HepG2 (cell line): ENCODE measurements around the gene ZNF32. TPM values are rescaled to one million over a fixed set of nuclear protein-coding genes. Genes with fewer than 3 reads are reported as not detected.

Experiments used
- AGO1 ChIP-seq: fragments of 200-400 bp; formaldehyde crosslinking; IDR thresholded peaks from 2 replicates; pipeline ENCODE4 v1.6.1; 2017; ENCODE audit warnings: mild to moderate bottlenecking, low read depth, low read length, moderate library complexity; ENCODE audit not compliant: poor library complexity, severe bottlenecking
- BRF2 ChIP-seq: sonication (generic); formaldehyde crosslinking; IDR thresholded peaks from 2 replicates; pipeline ENCODE4 v1.8.1; 2022; ENCODE audit warnings: mild to moderate bottlenecking, missing genetic modification reagents
- CEBPZ ChIP-seq: IDR thresholded peaks from 2 replicates; pipeline ENCODE4 v1.6.1; 2012; ENCODE audit warnings: low read length, improper control_type of control experiment
- E2F1 ChIP-seq: sonication (generic); formaldehyde crosslinking; IDR thresholded peaks from 2 replicates; pipeline ENCODE4 v1.5.0; 2020; ENCODE audit warnings: missing genetic modification reagents
- GABPB1 ChIP-seq: IDR thresholded peaks from 2 replicates; pipeline ENCODE4 v1.6.1; 2016; ENCODE audit warnings: mild to moderate bottlenecking, missing genetic modification reagents, moderate library complexity, missing compliant biosample characterization
- HCFC1 ChIP-seq: fragments of 150-350 bp; IDR thresholded peaks from 2 replicates; pipeline ENCODE4 v1.6.1; 2014; ENCODE audit warnings: low read depth, low read length
- HNRNPK ChIP-seq: fragments of 200-400 bp; formaldehyde crosslinking; IDR thresholded peaks from 2 replicates; pipeline ENCODE4 v1.6.1; 2018; ENCODE audit warnings: low read length, low read depth, moderate library complexity, mild to moderate bottlenecking; ENCODE audit not compliant: poor library complexity, severe bottlenecking
- MAZ ChIP-seq, 2 experiments: sonication (generic) in 1 of 2; formaldehyde crosslinking in 1 of 2; IDR thresholded peaks; 2 replicates each; pipeline versions ENCODE4 v1.5.0 to v1.6.1; 2012 to 2020; ENCODE audit warnings: low read depth in 2 of 2, mild to moderate bottlenecking in 2 of 2, borderline replicate concordance in 1 of 2, improper control_type of control experiment in 1 of 2, low read length in 1 of 2, missing genetic modification reagents in 1 of 2, moderate library complexity in 1 of 2
- MTA1 ChIP-seq: sonication (generic); formaldehyde crosslinking; IDR thresholded peaks from 2 replicates; pipeline ENCODE4 v1.4.0; 2020; ENCODE audit warnings: missing genetic modification reagents, mild to moderate bottlenecking, borderline replicate concordance
- NR2F2 ChIP-seq: IDR thresholded peaks from 2 replicates; pipeline ENCODE4 v1.6.1; 2012; ENCODE audit warnings: low read depth, inconsistent platforms, borderline replicate concordance
- PBX2 ChIP-seq: IDR thresholded peaks from 2 replicates; pipeline ENCODE4 v1.6.1; 2016; ENCODE audit warnings: control low read depth
- RAD21 ChIP-seq: fragments of 450-650 bp; formaldehyde crosslinking; IDR thresholded peaks from 2 replicates; pipeline ENCODE4 v1.5.0; 2020; ENCODE audit warnings: mild to moderate bottlenecking
- RBAK ChIP-seq: sonication (generic); formaldehyde crosslinking; IDR thresholded peaks from 2 replicates; pipeline ENCODE4 v1.5.1; 2020; ENCODE audit warnings: mild to moderate bottlenecking, missing genetic modification reagents
- RELA ChIP-seq: sonication (generic); formaldehyde crosslinking; IDR thresholded peaks from 2 replicates; pipeline ENCODE4 v1.4.0; 2020; ENCODE audit warnings: missing genetic modification reagents
- SMYD3 ChIP-seq: sonication (generic); formaldehyde crosslinking; IDR thresholded peaks from 2 replicates; pipeline ENCODE4 v1.8.1; 2023; ENCODE audit warnings: mild to moderate bottlenecking, missing genetic modification reagents
- ZBTB21 ChIP-seq: sonication (generic); formaldehyde crosslinking; IDR thresholded peaks from 2 replicates; pipeline ENCODE4 v1.4.0; 2020; ENCODE audit warnings: missing genetic modification reagents
- ZBTB3 ChIP-seq: sonication (generic); formaldehyde crosslinking; IDR thresholded peaks from 2 replicates; pipeline ENCODE4 v1.4.0; 2020; ENCODE audit warnings: low read depth, mild to moderate bottlenecking, moderate library complexity, missing genetic modification reagents, borderline replicate concordance
- ZNF326 ChIP-seq: sonication (generic); formaldehyde crosslinking; IDR thresholded peaks from 2 replicates; pipeline ENCODE4 v1.4.0; 2020; ENCODE audit warnings: missing genetic modification reagents, borderline replicate concordance
- ZNF333 ChIP-seq: sonication (generic); formaldehyde crosslinking; IDR thresholded peaks from 2 replicates; pipeline ENCODE4 v1.4.0; 2020; ENCODE audit warnings: mild to moderate bottlenecking, missing genetic modification reagents, borderline replicate concordance
- ZNF570 ChIP-seq: sonication (generic); formaldehyde crosslinking; IDR thresholded peaks from 2 replicates; pipeline ENCODE4 v1.4.0; 2020; ENCODE audit warnings: mild to moderate bottlenecking, missing genetic modification reagents, borderline replicate concordance
- ZNF670 ChIP-seq: sonication (generic); formaldehyde crosslinking; IDR thresholded peaks from 2 replicates; pipeline ENCODE4 v1.8.0; 2022; ENCODE audit warnings: mild to moderate bottlenecking, missing genetic modification reagents, borderline replicate concordance
- ZNF782 ChIP-seq: sonication (generic); formaldehyde crosslinking; IDR thresholded peaks from 2 replicates; pipeline ENCODE4 v1.4.0; 2020; ENCODE audit warnings: missing genetic modification reagents, mild to moderate bottlenecking, borderline replicate concordance
- polyA plus RNA-seq, 8 experiments: library from polyadenylated mRNA; depleted of rRNA in 3 of 8; stranded (reverse) in 7 of 8; unstranded in 1 of 8; fragments of >200 nt; fragmentation: Illumina TruSeq in 4 of 8; extraction: Trizol in 4 of 8; gene quantifications; 2 replicates each; pipeline versions ENCODE4 v1.2.1 to v1.2.3, GENCODE V29; 2011 to 2016; ENCODE audit warnings: low read depth in 4 of 8, missing spikeins in 1 of 8, mixed read lengths in 1 of 8; ENCODE audit not compliant: insufficient read depth in 1 of 8
- total RNA-seq, 5 experiments: library from RNA; depleted of rRNA; stranded (reverse); fragments of >200 nt; fragmentation: Illumina TruSeq; extraction: Trizol; gene quantifications; 2 replicates each; pipeline ENCODE4 v1.2.3, GENCODE V29; 2016; ENCODE audit warnings: low read depth in 1 of 5

The ZNF32 gene
- total and polyA plus RNA-seq, 2 of the 13 experiments (the other 11 are each of a cell fraction or from before 2014, with no cell fraction given): 12.5 to 16.9 TPM

GRCh38 chr10:43648398-43649184, at the start of gene ZNF32 (continued):
- TF ChIP-seq BRF2 (no peak), SMYD3 (CRISPR knock-in tag) (no peak), RAD21 (CRISPR knock-in tag) (0 out of 2 replicates have a peak, but pooled peaks have one; percentile 40), NR2F2 (no peak), RBAK (no peak), ZNF782 (CRISPR knock-in tag) (peak; percentile 24; the same call in 1 of the 2 replicates), ZNF333 (no peak), E2F1 (peak; percentile 62; the same call in 1 of the 2 replicates), MAZ (IDR thresholded peaks at IDR 0.05; ENCODE audit: borderline replicate concordance, low read depth, low read length) (no peak), MAZ (CRISPR knock-in tag; IDR thresholded peaks at IDR 0.05; ENCODE audit: low read depth) (no peak), RELA (CRISPR knock-in tag) (no peak), ZNF326 (CRISPR knock-in tag) (no peak), ZBTB3 (CRISPR knock-in tag) (no peak), CEBPZ (no peak), ZNF670 (no peak), MTA1 (CRISPR knock-in tag) (0 out of 2 replicates have a peak, but pooled peaks have one; percentile 34), GABPB1 (peak; percentile 85), HCFC1 (peak; percentile 91), AGO1 (no peak), PBX2 (CRISPR knock-in tag) (0 out of 2 replicates have a peak, but pooled peaks have one; percentile 24), ZBTB21 (CRISPR knock-in tag) (no peak), HNRNPK (no peak), ZNF570 (CRISPR knock-in tag) (no peak)
